A673 (cell line): Measurements from ENCODE around the gene SMAD1.

Source experiments
- EZH2 ChIP-seq: fragments of 200-600 bp; sonication (generic); IDR thresholded peaks from 2 replicates; pipeline ENCODE4 v1.6.1; 2017; ENCODE audit warnings: borderline replicate concordance, low read depth, mild to moderate bottlenecking, mixed read lengths, antibody characterized with exemption, low read length; ENCODE audit not compliant: poor library complexity, severe bottlenecking
- TF ChIP-seq, protein P1 (sequence below): fragments of 300-800, 200-600 bp; sonication (generic); conservative IDR thresholded peaks from 2 replicates; pipeline ENCODE4 v1.5.1; 2017; ENCODE audit warnings: low read depth, mild to moderate bottlenecking, antibody characterized with exemption, low read length, moderate library complexity, mixed read lengths

DNA sequence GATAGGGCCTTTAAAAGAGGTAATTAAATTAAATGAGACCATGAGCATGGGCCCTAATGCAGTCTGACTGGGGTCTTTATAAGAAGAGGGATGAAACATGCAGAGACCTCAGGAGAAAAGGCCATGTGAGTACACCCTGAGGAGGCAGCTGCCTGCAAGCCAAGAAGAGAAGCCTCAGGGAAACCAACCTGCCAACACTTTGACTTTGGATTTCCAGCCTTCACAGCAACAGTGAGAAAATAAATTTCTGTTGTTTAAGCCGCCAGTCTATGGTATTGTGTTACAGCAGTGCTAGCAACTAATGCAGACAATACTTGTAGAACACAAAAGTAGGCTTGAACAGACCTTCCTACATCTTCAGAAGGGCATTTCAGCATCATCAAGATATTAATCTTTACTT is 52.3 kb downstream of the SMAD1 start:
- TF ChIP-seq, protein P1, sequence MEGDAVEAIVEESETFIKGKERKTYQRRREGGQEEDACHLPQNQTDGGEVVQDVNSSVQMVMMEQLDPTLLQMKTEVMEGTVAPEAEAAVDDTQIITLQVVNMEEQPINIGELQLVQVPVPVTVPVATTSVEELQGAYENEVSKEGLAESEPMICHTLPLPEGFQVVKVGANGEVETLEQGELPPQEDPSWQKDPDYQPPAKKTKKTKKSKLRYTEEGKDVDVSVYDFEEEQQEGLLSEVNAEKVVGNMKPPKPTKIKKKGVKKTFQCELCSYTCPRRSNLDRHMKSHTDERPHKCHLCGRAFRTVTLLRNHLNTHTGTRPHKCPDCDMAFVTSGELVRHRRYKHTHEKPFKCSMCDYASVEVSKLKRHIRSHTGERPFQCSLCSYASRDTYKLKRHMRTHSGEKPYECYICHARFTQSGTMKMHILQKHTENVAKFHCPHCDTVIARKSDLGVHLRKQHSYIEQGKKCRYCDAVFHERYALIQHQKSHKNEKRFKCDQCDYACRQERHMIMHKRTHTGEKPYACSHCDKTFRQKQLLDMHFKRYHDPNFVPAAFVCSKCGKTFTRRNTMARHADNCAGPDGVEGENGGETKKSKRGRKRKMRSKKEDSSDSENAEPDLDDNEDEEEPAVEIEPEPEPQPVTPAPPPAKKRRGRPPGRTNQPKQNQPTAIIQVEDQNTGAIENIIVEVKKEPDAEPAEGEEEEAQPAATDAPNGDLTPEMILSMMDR = no peak
- no peak for TF ChIP-seq EZH2
